Chondrocyte (in vitro differentiated cells): Measurements from ENCODE around the gene INSC. TPM values are rescaled to one million over a fixed set of nuclear protein-coding genes. Genes with fewer than 3 reads are reported as not detected.

Source experiments
- DNase-seq: peaks from one replicate; pipeline ENCODE4 v3.0.0; 2021; ENCODE audit warnings: mixed read lengths, low spot score
- H3K27ac Mint-ChIP-seq: one replicate; pipeline ENCODE4 v1.8.0; 2021; ENCODE audit warnings: mild to moderate bottlenecking, moderate library complexity, mixed read lengths; ENCODE audit not compliant: unreplicated experiment
- H3K27me3 Mint-ChIP-seq: 2 replicates; pipeline ENCODE4 v1.8.0; 2021; ENCODE audit warnings: low read depth, mixed read lengths
- H3K36me3 Mint-ChIP-seq: 2 replicates; pipeline ENCODE4 v1.8.0; 2021; ENCODE audit warnings: low read depth, mixed read lengths
- H3K4me1 Mint-ChIP-seq: 2 replicates; pipeline ENCODE4 v1.8.0; 2021; ENCODE audit warnings: low read depth, mild to moderate bottlenecking, mixed read lengths
- H3K4me3 Mint-ChIP-seq: one replicate; pipeline ENCODE4 v1.8.0; 2021; ENCODE audit warnings: mild to moderate bottlenecking, moderate library complexity, mixed read lengths; ENCODE audit not compliant: unreplicated experiment
- H3K9me3 Mint-ChIP-seq: 2 replicates; pipeline ENCODE4 v1.8.0; 2021; ENCODE audit warnings: low read depth, mixed read lengths
- CTCF ChIP-seq: fragments of 200-600 bp; sonication (generic); IDR thresholded peaks from 2 replicates; pipeline ENCODE4 v1.5.0; 2021; ENCODE audit warnings: antibody characterized with exemption, mild to moderate bottlenecking, moderate library complexity
- total RNA-seq: library from RNA; stranded (reverse); gene quantifications from 3 replicates; pipeline ENCODE4 v1.2.1, GENCODE V29; 2021

INSC gene
- total RNA-seq, 1 donor from 2014 or later: not detected

GRCh38 chr11:15141381-15141780 lies 26.7 kb downstream of the INSC start:
- peaks cover 4% of the 10 kb centered on the region for H3K9me3 Mint-ChIP-seq
- peaks cover 3% of the 10 kb centered on the region for H3K27me3 Mint-ChIP-seq
- no peak for DNase-seq
- H3K36me3 Mint-ChIP-seq: no peaks in the 10 kb centered on the region
- no peaks in the 10 kb centered on the region for H3K4me1 Mint-ChIP-seq
- H3K27ac Mint-ChIP-seq: no peak overlapping the region
- no peak for TF ChIP-seq CTCF
- no peak overlapping the region for H3K4me3 Mint-ChIP-seq

DNA sequence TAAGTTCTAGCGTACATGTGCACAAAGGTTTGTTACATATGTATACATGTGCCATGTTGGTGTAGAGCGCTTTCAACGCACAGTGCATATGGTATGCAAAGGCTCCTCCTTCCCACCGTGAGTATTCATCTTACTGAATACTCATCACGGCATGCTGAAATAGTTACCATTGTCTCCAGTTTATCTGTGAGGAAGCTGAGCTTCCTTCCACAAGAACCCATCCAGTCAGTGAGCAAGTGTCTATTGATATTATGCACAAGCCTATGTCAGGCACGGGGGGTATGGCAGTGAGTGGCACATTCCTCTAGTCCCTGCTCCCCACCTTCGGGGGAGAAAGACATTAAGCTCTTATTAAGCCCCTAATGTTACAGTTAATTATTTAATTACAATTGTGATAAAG lies 28.1 kb downstream of the INSC start:
- no peak for DNase-seq
- Mint-ChIP-seq H3K4me3 (no peak overlapping the region), H3K36me3 (no peaks in the 10 kb centered on the region), H3K27ac (no peak overlapping the region), H3K4me1 (peaks cover 4% of the 10 kb centered on the region), H3K27me3 (no peaks in the 10 kb centered on the region), H3K9me3 (no peaks in the 10 kb centered on the region)
- no peak for TF ChIP-seq CTCF

DNA sequence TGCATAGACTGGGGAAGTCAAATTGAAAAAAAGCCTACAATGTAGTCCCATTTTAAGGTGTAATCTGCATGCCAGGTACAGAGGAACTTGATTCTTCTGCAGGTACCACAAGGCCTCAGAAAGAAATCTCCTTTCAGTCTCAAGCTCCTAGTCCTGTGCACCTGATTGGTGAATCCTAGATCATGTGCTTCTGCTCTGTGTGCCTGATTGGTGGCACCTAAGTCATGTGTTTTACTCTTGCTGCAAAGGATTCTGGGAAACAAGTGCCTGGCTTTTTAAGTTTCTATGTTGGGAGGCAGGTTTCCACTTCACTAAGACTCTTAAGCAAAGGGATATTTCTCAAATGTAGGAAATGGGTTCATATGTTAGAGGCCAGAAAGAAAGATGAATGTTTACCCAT lies 29.1 kb downstream of the INSC start:
- Mint-ChIP-seq H3K27me3 (no peaks in the 10 kb centered on the region), H3K9me3 (no peaks in the 10 kb centered on the region), H3K4me1 (peaks cover 4% of the 10 kb centered on the region), H3K36me3 (no peaks in the 10 kb centered on the region), H3K27ac (no peak overlapping the region), H3K4me3 (no peak overlapping the region)
- no peak for TF ChIP-seq CTCF
- no peak for DNase-seq

DNA sequence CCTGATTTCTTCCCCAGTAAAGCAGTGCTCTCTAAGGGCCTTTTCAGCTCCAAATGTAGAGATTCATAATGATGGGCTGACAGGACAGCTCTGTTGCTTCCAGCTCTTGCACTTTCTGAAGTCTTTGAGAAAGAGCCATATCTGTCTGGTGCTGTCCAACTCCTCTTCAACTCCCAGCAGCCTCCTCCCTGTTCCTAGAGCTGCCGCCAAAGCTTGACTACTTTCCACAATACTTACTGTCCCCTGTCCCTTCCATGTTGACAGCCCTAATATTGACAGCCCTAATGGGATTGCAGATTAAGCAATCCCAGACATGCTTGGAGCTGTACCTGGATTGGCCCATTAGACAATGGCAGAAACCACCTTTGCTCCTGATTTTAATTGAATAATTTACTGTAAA lies 29.6 kb downstream of the INSC start:
- Mint-ChIP-seq H3K36me3 (no peaks in the 10 kb centered on the region), H3K27me3 (no peaks in the 10 kb centered on the region), H3K4me1 (peaks cover 4% of the 10 kb centered on the region), H3K9me3 (no peaks in the 10 kb centered on the region), H3K27ac (no peak overlapping the region), H3K4me3 (no peak overlapping the region)
- TF ChIP-seq CTCF: no peak
- no peak for DNase-seq

- no peak for TF ChIP-seq CTCF
- Mint-ChIP-seq H3K27ac (no peak overlapping the region), H3K36me3 (no peaks in the 10 kb centered on the region), H3K9me3 (no peaks in the 10 kb centered on the region), H3K27me3 (no peaks in the 10 kb centered on the region), H3K4me1 (peaks cover 4% of the 10 kb centered on the region), H3K4me3 (no peak overlapping the region)
- no peak for DNase-seq
These were observed 30.4 kb downstream of the INSC start for GRCh38 chr11:15145151-15145550.
